Activated CD4-positive, alpha-beta T cell treated with anti-CD3 and anti-CD28 coated beads, Interleukin-2, amount 10 ng/mL, durations not matched to agents 7 days and 5 days (primary cell): ENCODE measurements around the gene GPC3. TPM values are rescaled to one million over a fixed set of nuclear protein-coding genes. Genes with fewer than 3 reads are reported as not detected.

ENCODE experiments used
- CTCF ChIA-PET: fragments of 350-600 bp; sonication (Branson Sonifier 250); formaldehyde crosslinking; loops from one replicate; lab custom pipeline; 2021; ENCODE audit warnings: antibody characterized with exemption; lab: Charles Lee
- POLR2A ChIA-PET: fragments of 350-600 bp; sonication (Branson Sonifier 250); formaldehyde crosslinking; loops from one replicate; lab custom pipeline; 2021; ENCODE audit warnings: antibody characterized with exemption; lab: Charles Lee
- DNase-seq: peaks from one replicate; pipeline ENCODE4 v3.0.0-alpha.2; 2020
- H3K27ac Mint-ChIP-seq: one replicate; pipeline ENCODE4 v1.8.0; 2021; ENCODE audit warnings: mild to moderate bottlenecking, moderate library complexity, mixed read lengths
- H3K27me3 Mint-ChIP-seq: one replicate; pipeline ENCODE4 v1.8.0; 2021; ENCODE audit warnings: mixed read lengths
- H3K36me3 Mint-ChIP-seq: one replicate; pipeline ENCODE4 v1.8.0; 2021; ENCODE audit warnings: low read depth, mixed read lengths
- H3K4me1 Mint-ChIP-seq: one replicate; pipeline ENCODE4 v1.8.0; 2021; ENCODE audit warnings: mixed read lengths
- H3K4me3 Mint-ChIP-seq: one replicate; pipeline ENCODE4 v1.8.0; 2021; ENCODE audit warnings: mild to moderate bottlenecking, moderate library complexity, mixed read lengths
- H3K9me3 Mint-ChIP-seq: one replicate; pipeline ENCODE4 v1.8.0; 2021; ENCODE audit warnings: mixed read lengths
- total RNA-seq, 2 experiments: library from RNA; stranded (reverse); gene quantifications; one replicate each; pipeline ENCODE4 v1.2.3, GENCODE V29; 2021

Gene GPC3
- total RNA-seq, 2 experiments from 2014 or later, result 0.81 to 1.0 TPM

DNA sequence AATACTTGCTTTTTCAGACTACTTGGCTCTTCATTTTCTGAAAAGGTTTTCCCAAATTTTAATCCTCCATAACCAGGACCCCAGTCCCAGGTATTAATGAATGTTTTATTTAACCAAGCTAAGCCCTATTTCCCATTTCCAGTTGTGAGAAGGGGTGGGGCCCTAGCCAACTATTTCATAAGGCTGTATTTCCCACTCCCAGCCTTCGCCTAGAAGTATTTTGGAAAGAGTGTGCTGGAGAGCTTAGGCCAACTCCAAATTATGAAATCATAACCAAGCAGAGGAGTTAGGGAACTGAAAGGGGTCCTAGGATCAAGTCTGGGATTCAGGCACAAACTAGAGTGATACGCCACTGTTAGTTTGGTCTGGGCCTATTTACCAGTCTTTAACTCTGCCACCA is 421.7 kb downstream of the GPC3 start:
- no peak for DNase-seq
- H3K27ac Mint-ChIP-seq, result no peak overlapping the region
- no peaks in the 10 kb centered on the region for H3K4me1 Mint-ChIP-seq
- ChIA-PET CTCF (no interaction called here), POLR2A (no interaction called here)
- H3K27me3 Mint-ChIP-seq, result no peaks in the 10 kb centered on the region
- H3K9me3 Mint-ChIP-seq, result no peaks in the 10 kb centered on the region
- H3K36me3 Mint-ChIP-seq, result no peaks in the 10 kb centered on the region
- no peak overlapping the region for H3K4me3 Mint-ChIP-seq

DNA sequence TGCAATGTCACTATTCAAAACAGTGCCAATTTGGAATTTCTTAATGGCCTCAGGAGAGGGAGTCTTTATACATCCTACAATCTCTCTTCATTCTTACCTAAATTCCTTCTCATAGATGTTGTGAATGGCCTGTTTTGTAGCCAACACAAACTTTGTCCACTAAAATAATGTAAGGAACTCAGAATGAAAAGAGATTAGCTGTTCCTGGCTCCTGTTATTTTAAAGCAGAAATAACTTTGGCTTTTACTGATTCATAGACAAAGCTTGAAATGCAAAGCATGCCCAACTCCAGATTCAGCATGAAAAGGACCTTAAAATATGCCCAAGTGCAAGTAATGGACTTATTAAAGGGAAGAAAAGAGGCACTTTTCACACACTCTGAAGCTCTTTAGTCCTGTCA is 424.1 kb downstream of the GPC3 start:
- Mint-ChIP-seq H3K9me3 (no peaks in the 10 kb centered on the region), H3K27ac (no peak overlapping the region), H3K27me3 (no peaks in the 10 kb centered on the region), H3K36me3 (no peaks in the 10 kb centered on the region), H3K4me3 (no peak overlapping the region), H3K4me1 (no peaks in the 10 kb centered on the region)
- ChIA-PET CTCF (no interaction called here), POLR2A (no interaction called here)
- DNase-seq, result no peak

DNA sequence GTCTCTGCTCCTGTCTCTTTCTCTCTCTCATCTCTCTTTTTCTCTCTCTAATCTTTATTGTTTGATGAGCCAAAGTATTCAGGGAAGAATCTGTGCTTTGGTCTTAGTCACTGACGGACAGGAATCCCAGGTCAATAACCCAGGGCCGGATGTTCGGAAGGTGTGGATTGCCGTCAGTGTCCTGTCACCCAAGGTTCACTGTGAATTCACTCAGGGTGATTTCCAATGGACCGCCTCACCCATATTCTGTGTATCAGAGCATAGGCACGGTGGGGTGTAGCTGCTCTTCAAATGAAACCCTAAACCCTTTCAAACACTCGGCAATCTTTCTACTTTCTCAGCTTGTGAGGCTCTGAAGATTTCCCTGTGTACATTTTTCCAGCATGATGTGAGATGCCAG is 425.5 kb downstream of the GPC3 start:
- DNase-seq, result no peak
- CTCF ChIA-PET, result no interaction called here
- no peak overlapping the region for H3K27ac Mint-ChIP-seq
- H3K4me1 Mint-ChIP-seq, result no peaks in the 10 kb centered on the region
- no peak overlapping the region for H3K4me3 Mint-ChIP-seq
- POLR2A ChIA-PET, result no interaction called here
- no peaks in the 10 kb centered on the region for H3K36me3 Mint-ChIP-seq
- no peaks in the 10 kb centered on the region for H3K27me3 Mint-ChIP-seq
- H3K9me3 Mint-ChIP-seq, result peaks cover 2% of the 10 kb centered on the region

- H3K27ac Mint-ChIP-seq, result no peak overlapping the region
- POLR2A ChIA-PET, result no interaction called here
- H3K27me3 Mint-ChIP-seq, result no peaks in the 10 kb centered on the region
- no peak overlapping the region for H3K4me3 Mint-ChIP-seq
- H3K9me3 Mint-ChIP-seq, result peaks cover 5% of the 10 kb centered on the region
- no peaks in the 10 kb centered on the region for H3K36me3 Mint-ChIP-seq
- CTCF ChIA-PET, result no interaction called here
- no peaks in the 10 kb centered on the region for H3K4me1 Mint-ChIP-seq
- no peak for DNase-seq
These were observed 429.5 kb downstream of the GPC3 start for GRCh38 chrX:133555782-133556458.

- no peak overlapping the region for H3K4me3 Mint-ChIP-seq
- H3K27me3 Mint-ChIP-seq, result no peaks in the 10 kb centered on the region
- ChIA-PET POLR2A (no interaction called here), CTCF (no interaction called here)
- no peak for DNase-seq
- H3K27ac Mint-ChIP-seq, result no peak overlapping the region
- H3K9me3 Mint-ChIP-seq, result peaks cover 5% of the 10 kb centered on the region
- no peaks in the 10 kb centered on the region for H3K4me1 Mint-ChIP-seq
- no peaks in the 10 kb centered on the region for H3K36me3 Mint-ChIP-seq
These were observed 434.5 kb downstream of the GPC3 start for GRCh38 chrX:133550665-133551485.

GRCh38 chrX:133549295-133549933 is 436.0 kb downstream of the GPC3 start:
- H3K27me3 Mint-ChIP-seq, result no peaks in the 10 kb centered on the region
- H3K4me3 Mint-ChIP-seq, result no peak overlapping the region
- no peak overlapping the region for H3K27ac Mint-ChIP-seq
- no peak for DNase-seq
- no peaks in the 10 kb centered on the region for H3K4me1 Mint-ChIP-seq
- ChIA-PET POLR2A (no interaction called here), CTCF (no interaction called here)
- H3K9me3 Mint-ChIP-seq, result peaks cover under 1% of the 10 kb centered on the region
- no peaks in the 10 kb centered on the region for H3K36me3 Mint-ChIP-seq

- no peaks in the 10 kb centered on the region for H3K36me3 Mint-ChIP-seq
- no peak overlapping the region for H3K27ac Mint-ChIP-seq
- H3K4me3 Mint-ChIP-seq, result no peak overlapping the region
- POLR2A ChIA-PET, result no interaction called here
- H3K4me1 Mint-ChIP-seq, result no peaks in the 10 kb centered on the region
- H3K9me3 Mint-ChIP-seq, result no peaks in the 10 kb centered on the region
- CTCF ChIA-PET, result no interaction called here
- no peaks in the 10 kb centered on the region for H3K27me3 Mint-ChIP-seq
- DNase-seq, result no peak
These were observed 439.0 kb downstream of the GPC3 start for GRCh38 chrX:133546441-133546840.

GRCh38 chrX:133544778-133545177 is 440.6 kb downstream of the GPC3 start:
- POLR2A ChIA-PET, result no interaction called here
- H3K4me1 Mint-ChIP-seq, result no peaks in the 10 kb centered on the region

DNA sequence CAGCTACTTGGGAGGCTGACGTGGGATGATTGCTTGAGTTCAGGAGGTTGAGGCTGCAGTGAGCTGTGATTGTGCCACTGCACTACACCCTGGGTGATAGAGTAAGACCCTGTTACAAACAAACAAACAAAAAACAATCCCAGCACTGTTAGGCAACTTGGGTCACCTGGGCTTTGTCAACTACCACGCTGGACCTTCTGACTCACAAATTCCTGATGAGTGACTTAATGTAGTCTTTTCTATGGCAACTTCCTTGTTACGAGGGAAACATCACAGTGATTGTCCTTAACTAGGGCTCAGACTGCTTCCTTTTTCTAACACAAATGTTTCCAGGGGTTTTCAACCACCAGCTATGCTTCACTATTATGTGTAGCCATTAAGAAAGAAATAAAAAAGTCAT is 441.3 kb downstream of the GPC3 start:
- Mint-ChIP-seq H3K4me1 (no peaks in the 10 kb centered on the region), H3K9me3 (no peaks in the 10 kb centered on the region), H3K4me3 (no peak overlapping the region), H3K27ac (no peak overlapping the region), H3K36me3 (no peaks in the 10 kb centered on the region), H3K27me3 (no peaks in the 10 kb centered on the region)
- DNase-seq, result no peak
- ChIA-PET POLR2A (no interaction called here), CTCF (interaction anchor here (0.6 kb wide), 1 partner anchor 21 kb away, joined by 5 read pairs; no protein-coding TSS in a partner anchor)

More at GRCh38 chrX:133544778-133545177, 440.6 kb downstream of the GPC3 start:
- no peak for DNase-seq
- H3K4me3 Mint-ChIP-seq, result no peak overlapping the region
- no peaks in the 10 kb centered on the region for H3K27me3 Mint-ChIP-seq
- H3K27ac Mint-ChIP-seq, result no peak overlapping the region
- no peaks in the 10 kb centered on the region for H3K36me3 Mint-ChIP-seq
- CTCF ChIA-PET, result no interaction called here
- no peaks in the 10 kb centered on the region for H3K9me3 Mint-ChIP-seq

GRCh38 chrX:133543654-133544053 is 441.7 kb downstream of the GPC3 start:
- ChIA-PET CTCF (interaction anchor here (0.6 kb wide), 1 partner anchor 21 kb away, joined by 5 read pairs; no protein-coding TSS in a partner anchor), POLR2A (no interaction called here)
- Mint-ChIP-seq H3K9me3 (no peaks in the 10 kb centered on the region), H3K36me3 (no peaks in the 10 kb centered on the region), H3K27ac (no peak overlapping the region), H3K4me1 (no peaks in the 10 kb centered on the region), H3K4me3 (no peak overlapping the region), H3K27me3 (no peaks in the 10 kb centered on the region)
- no peak for DNase-seq

DNA sequence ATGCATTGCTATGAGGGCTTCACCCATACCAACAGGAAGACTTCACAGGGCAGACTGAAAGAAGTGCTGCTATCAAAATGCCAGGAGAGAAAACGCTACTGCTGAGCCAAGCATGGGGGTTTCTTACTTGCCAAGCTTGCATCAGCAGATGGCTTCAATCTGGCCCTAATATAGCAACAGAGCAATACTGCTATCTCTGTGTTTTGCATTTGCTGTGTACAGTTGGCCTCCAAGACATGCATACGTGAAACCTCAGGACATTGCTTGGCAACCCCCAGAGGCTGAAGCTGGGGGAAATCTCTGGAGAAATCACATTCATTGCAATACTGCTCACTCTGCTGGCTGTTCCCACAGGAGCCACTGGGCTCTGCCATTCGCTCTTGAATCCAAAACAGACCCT is 442.9 kb downstream of the GPC3 start:
- Mint-ChIP-seq H3K4me1 (no peaks in the 10 kb centered on the region), H3K4me3 (no peak overlapping the region), H3K36me3 (no peaks in the 10 kb centered on the region), H3K27me3 (no peaks in the 10 kb centered on the region), H3K9me3 (no peaks in the 10 kb centered on the region), H3K27ac (no peak overlapping the region)
- POLR2A ChIA-PET, result no interaction called here
- DNase-seq, result no peak
- CTCF ChIA-PET, result no interaction called here

DNA sequence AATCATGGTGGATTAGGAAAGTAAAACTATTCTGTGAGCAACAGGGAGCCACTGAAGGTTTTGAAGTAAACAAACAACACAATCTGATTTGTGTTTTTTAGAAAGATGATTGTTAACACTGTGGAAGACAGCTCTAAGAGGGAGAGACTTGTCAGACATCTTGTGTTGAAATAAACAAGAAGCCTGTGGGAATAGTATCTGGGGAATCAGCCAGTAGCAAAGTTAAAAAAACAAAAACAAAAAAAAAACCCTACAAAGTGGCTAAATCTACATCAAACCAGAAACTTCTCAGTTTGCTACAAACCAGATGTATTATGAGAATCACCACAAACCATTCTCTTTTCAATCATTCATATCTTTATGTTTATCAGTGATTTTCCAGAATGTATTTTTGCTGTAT is 444.4 kb downstream of the GPC3 start:
- H3K9me3 Mint-ChIP-seq, result no peaks in the 10 kb centered on the region
- H3K27me3 Mint-ChIP-seq, result no peaks in the 10 kb centered on the region
- no peak for DNase-seq
- POLR2A ChIA-PET, result no interaction called here
- H3K27ac Mint-ChIP-seq, result no peak overlapping the region
- H3K36me3 Mint-ChIP-seq, result no peaks in the 10 kb centered on the region
- H3K4me1 Mint-ChIP-seq, result no peaks in the 10 kb centered on the region
- CTCF ChIA-PET, result no interaction called here
- no peak overlapping the region for H3K4me3 Mint-ChIP-seq

DNA sequence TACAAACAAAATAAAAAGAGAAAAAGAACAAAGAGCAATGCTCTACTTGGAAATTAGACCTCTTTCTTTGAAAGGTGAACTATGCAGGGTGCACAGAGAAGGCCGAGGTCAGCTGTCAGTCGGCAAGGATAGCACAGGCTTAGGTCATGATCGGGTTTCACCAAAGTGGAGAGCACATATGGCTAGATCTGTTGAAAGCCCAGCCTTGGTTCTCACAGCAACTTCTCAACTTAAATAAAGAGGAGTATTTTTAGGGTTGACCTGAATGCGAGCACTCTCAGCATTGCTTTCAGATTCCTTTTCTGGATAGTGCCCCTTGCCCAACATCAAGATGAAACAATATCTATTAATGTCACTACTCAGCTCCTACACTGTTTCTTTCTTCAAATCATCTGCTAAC is 447.2 kb downstream of the GPC3 start:
- H3K27me3 Mint-ChIP-seq, result no peaks in the 10 kb centered on the region
- no peaks in the 10 kb centered on the region for H3K36me3 Mint-ChIP-seq
- ChIA-PET POLR2A (no interaction called here), CTCF (no interaction called here)
- no peak for DNase-seq
- no peaks in the 10 kb centered on the region for H3K9me3 Mint-ChIP-seq
- H3K4me3 Mint-ChIP-seq, result no peak overlapping the region
- H3K4me1 Mint-ChIP-seq, result no peaks in the 10 kb centered on the region
- no peak overlapping the region for H3K27ac Mint-ChIP-seq
